Keratinocyte (primary cell): ENCODE data around the gene MDM2.

ENCODE experiments used
- EZH2 ChIP-seq: IDR thresholded peaks from one replicate; pipeline ENCODE4 v1.6.1; 2012; ENCODE audit warnings: inconsistent platforms, mild to moderate bottlenecking, low read length, moderate library complexity
- TF ChIP-seq, protein P1 (sequence below), 3 experiments: IDR thresholded peaks in 1 of 3; conservative IDR thresholded peaks in 1 of 3; optimal IDR thresholded peaks in 1 of 3; 2 replicates in 2 of 3; 3 replicates in 1 of 3; pipeline versions ENCODE3 to v1.5.1; 2011; ENCODE audit warnings: low read length in 3 of 3, mild to moderate bottlenecking in 3 of 3, moderate library complexity in 2 of 3, control low read depth in 1 of 3, inconsistent platforms in 1 of 3; ENCODE audit not compliant: insufficient read depth in 2 of 3; ENCODE audit errors: extremely low read depth in 1 of 3

DNA sequence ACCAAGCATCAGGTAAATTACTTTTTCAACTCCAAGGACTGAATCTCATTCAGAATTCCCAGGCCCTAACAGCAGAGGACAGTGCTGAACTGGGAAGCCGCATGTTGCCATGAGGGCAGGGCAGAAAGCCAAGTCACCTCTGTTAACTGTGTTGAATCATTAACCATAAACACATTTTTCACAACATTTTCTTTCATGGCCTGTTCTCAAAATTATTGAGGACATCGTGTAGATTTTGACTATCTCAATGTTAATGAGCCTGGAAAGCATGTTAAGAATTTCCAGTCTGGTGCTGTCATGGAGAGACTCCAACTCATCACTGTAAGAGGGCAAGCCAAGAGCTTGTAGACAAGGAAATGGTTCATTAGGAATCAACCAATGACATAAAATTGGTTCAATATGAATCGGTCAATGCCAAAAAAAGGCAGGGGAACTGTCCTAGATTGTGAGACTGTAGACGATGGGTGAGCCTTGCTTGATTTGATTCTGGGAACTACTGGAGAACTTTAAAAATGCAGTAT lies 91.3 kb downstream of the MDM2 start:
- TF ChIP-seq, protein P1, sequence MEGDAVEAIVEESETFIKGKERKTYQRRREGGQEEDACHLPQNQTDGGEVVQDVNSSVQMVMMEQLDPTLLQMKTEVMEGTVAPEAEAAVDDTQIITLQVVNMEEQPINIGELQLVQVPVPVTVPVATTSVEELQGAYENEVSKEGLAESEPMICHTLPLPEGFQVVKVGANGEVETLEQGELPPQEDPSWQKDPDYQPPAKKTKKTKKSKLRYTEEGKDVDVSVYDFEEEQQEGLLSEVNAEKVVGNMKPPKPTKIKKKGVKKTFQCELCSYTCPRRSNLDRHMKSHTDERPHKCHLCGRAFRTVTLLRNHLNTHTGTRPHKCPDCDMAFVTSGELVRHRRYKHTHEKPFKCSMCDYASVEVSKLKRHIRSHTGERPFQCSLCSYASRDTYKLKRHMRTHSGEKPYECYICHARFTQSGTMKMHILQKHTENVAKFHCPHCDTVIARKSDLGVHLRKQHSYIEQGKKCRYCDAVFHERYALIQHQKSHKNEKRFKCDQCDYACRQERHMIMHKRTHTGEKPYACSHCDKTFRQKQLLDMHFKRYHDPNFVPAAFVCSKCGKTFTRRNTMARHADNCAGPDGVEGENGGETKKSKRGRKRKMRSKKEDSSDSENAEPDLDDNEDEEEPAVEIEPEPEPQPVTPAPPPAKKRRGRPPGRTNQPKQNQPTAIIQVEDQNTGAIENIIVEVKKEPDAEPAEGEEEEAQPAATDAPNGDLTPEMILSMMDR (optimal IDR thresholded peaks at IDR 0.05 in 1 of 3, IDR thresholded peaks at IDR 0.05 in 1 of 3, conservative IDR thresholded peaks at IDR 0.05 in 1 of 3; ENCODE audit: extremely low read depth in 1 of 3, insufficient read depth in 2 of 3, low read length in 3 of 3): peak; percentile 67 to 77 (median 74)
- no peak for TF ChIP-seq EZH2
